CD4-positive, alpha-beta T cell (primary cell): ENCODE data around the gene GSTA3. TPM values are rescaled to one million over a fixed set of nuclear protein-coding genes. Genes with fewer than 3 reads are reported as not detected.

ENCODE experiments used
- ATAC-seq: fragments of 200-7000 bp; cut with Tn5 transposase; one replicate; pipeline ENCODE4 v1.10.0; 2022; ENCODE audit warnings: mild to moderate bottlenecking; ENCODE audit not compliant: poor library complexity
- CTCF ChIA-PET: fragments of 350-600 bp; sonication (Branson Sonifier 250); formaldehyde crosslinking; loops from one replicate; lab custom pipeline; 2021; ENCODE audit warnings: antibody characterized with exemption, inconsistent platforms; lab: Charles Lee
- POLR2A ChIA-PET: fragments of 350-600 bp; sonication (Branson Sonifier 250); formaldehyde crosslinking; loops from one replicate; lab custom pipeline; 2021; ENCODE audit warnings: antibody characterized with exemption, inconsistent platforms; lab: Charles Lee
- DNase-seq, 14 experiments: peaks; one replicate each; pipeline ENCODE4 v3.0.0-alpha.2; 2013 to 2020; ENCODE audit warnings: mixed read lengths in 2 of 14
- H3K27ac ChIP-seq, 2 donors: one replicate each; pipeline versions ENCODE4 v1.5.1 to v1.7.0; 2013; ENCODE audit warnings: low read length in 2 of 2, low read depth in 1 of 2, mild to moderate bottlenecking in 1 of 2
- H3K27me3 ChIP-seq, 2 experiments: 1 replicate in 1 of 2; 2 replicates in 1 of 2; pipeline versions ENCODE4 v1.6.1 to v1.7.0; 2013; ENCODE audit warnings: low read length in 2 of 2, control low read depth in 1 of 2, mild to moderate bottlenecking in 1 of 2, moderate library complexity in 1 of 2; ENCODE audit not compliant: insufficient read depth in 2 of 2, control insufficient read depth in 1 of 2
- H3K36me3 ChIP-seq: one replicate; pipeline ENCODE4 v1.6.1; 2013; ENCODE audit warnings: low read length, control low read depth; ENCODE audit not compliant: insufficient read depth
- H3K4me1 ChIP-seq: one replicate; pipeline ENCODE4 v1.6.1; 2013; ENCODE audit warnings: low read length, control low read depth; ENCODE audit not compliant: insufficient read depth
- H3K4me3 ChIP-seq: one replicate; pipeline ENCODE4 v1.5.1; 2013; ENCODE audit warnings: mild to moderate bottlenecking, low read length, moderate library complexity
- H3K9me3 ChIP-seq, 2 experiments: 1 replicate in 1 of 2; 2 replicates in 1 of 2; pipeline versions ENCODE4 v1.6.1 to v1.7.0; 2013; ENCODE audit warnings: low read length in 2 of 2, mild to moderate bottlenecking in 2 of 2, control low read depth in 1 of 2, moderate library complexity in 1 of 2; ENCODE audit not compliant: control insufficient read depth in 1 of 2, insufficient read depth in 1 of 2
- H3K27ac Mint-ChIP-seq: one replicate; pipeline ENCODE4 v1.8.0; 2020; ENCODE audit warnings: mixed read lengths
- H3K27me3 Mint-ChIP-seq: one replicate; pipeline ENCODE4 v1.8.0; 2021; ENCODE audit warnings: mixed read lengths
- H3K36me3 Mint-ChIP-seq: one replicate; pipeline ENCODE4 v1.8.0; 2021; ENCODE audit warnings: low read depth, mixed read lengths
- H3K4me1 Mint-ChIP-seq: one replicate; pipeline ENCODE4 v1.8.0; 2021; ENCODE audit warnings: low read depth, mixed read lengths
- H3K4me3 Mint-ChIP-seq: one replicate; pipeline ENCODE4 v1.8.0; 2020; ENCODE audit warnings: mild to moderate bottlenecking, mixed read lengths
- H3K9me3 Mint-ChIP-seq: one replicate; pipeline ENCODE4 v1.8.0; 2020; ENCODE audit warnings: mixed read lengths
- CTCF ChIP-seq: fragments of 200-600 bp; IDR thresholded peaks from one replicate; pipeline ENCODE4 v1.8.0; 2022; ENCODE audit warnings: antibody characterized with exemption, mild to moderate bottlenecking
- intact Hi-C, 2 experiments: fragments of 100-400 bp; cut with DNase I in 1 of 2; cut with micrococcal nuclease in 1 of 2; formaldehyde crosslinking; loops; one replicate each; pipeline versions ENCODE4 v1.15.1 to v1.9.0; 2023 to 2025; cut with DNase I, micrococcal nuclease
- polyA plus RNA-seq, 2 donors: library from polyadenylated mRNA; unstranded; fragments of 120-200 nt; gene quantifications; one replicate each; pipeline ENCODE4 v1.2.1, GENCODE V29; 2013
- total RNA-seq, 174 experiments: library from RNA in 2 of 174; stranded (reverse) in 2 of 174; gene quantifications; one replicate each; pipeline ENCODE4 v1.2.3 and lab custom pipeline; 2021 to 2026

GSTA3 gene
- not detected for total RNA-seq
- not detected for polyA plus RNA-seq (2013, experiment 1 of 2)
- not detected for polyA plus RNA-seq (2013, experiment 2 of 2)
- 0 reads per million in 172 experiments for total RNA-seq (lab: John Stamatoyannopoulos, UW)

GRCh38 chr6:52909531-52909930 lies at the start of gene GSTA3:
TSS of gene GSTA3 (minus strand) at chr6:52909698. CDS start at chr6:52905834, 3,864 bp downstream.
- ATAC-seq (no peak), DNase-seq (no peak)
- Mint-ChIP-seq H3K27ac (no peak within 1 kb of the TSS), H3K27me3 (no peaks in the 10 kb centered on the region), H3K4me3 (no peak within 1 kb of the TSS), H3K4me1 (no peaks in the 10 kb centered on the region), H3K36me3 (no peaks in the 10 kb centered on the region), H3K9me3 (no peaks in the 10 kb centered on the region)
- intact Hi-C loops, result no loop called here
- ChIA-PET CTCF (no interaction called here), POLR2A (no interaction called here)
- H3K27ac ChIP-seq, result no peak within 1 kb of the TSS
- no peaks in the 10 kb centered on the region for H3K36me3 ChIP-seq
- H3K9me3 ChIP-seq, result no peaks in the 10 kb centered on the region
- no peaks in the 10 kb centered on the region for H3K27me3 ChIP-seq
- H3K4me3 ChIP-seq, result no peak within 1 kb of the TSS
- TF ChIP-seq CTCF, result no peak
- no peaks in the 10 kb centered on the region for H3K4me1 ChIP-seq

DNA sequence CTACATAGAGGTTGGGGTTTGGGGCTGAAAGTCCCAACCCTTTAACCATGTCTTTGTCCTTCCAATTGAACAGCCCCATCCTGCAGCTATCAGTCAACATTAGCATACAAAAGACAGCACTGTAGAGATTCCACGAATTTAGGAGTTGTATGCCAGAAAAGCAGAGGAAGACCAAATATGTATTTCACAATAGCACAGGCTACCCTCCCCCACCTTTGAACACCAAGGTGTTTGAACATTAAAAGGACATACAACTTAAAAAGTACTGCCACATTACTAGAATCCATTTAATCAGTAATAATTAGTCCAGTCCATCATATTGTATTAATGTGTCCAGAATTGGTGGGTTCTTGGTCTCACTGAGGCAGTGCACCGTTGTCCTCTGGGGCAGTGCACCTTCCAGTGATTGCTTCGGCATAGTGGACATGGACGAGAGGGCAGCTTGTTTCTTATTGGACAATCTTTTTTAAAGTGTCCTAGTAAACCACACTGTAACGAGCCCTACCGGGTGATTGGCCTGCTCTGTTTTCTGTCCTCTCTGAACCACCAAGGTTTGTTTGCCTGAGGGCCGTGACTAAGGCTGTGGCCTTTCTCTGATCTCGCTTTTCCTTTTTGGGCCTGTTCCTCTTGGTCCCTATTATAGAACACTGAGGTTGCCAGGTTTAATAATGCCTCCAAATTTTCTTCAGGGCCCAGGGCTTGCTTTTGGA lies 49.2 kb upstream of the GSTA3 start:
- no peak for ATAC-seq
- Mint-ChIP-seq H3K4me3 (no peak overlapping the region), H3K36me3 (no peaks in the 10 kb centered on the region), H3K27ac (no peak overlapping the region), H3K4me1 (no peaks in the 10 kb centered on the region), H3K27me3 (peaks cover 3% of the 10 kb centered on the region), H3K9me3 (no peaks in the 10 kb centered on the region)
- TF ChIP-seq CTCF, result no peak
- Histone ChIP-seq H3K36me3 (no peaks in the 10 kb centered on the region), H3K9me3 (no peaks in the 10 kb centered on the region), H3K4me3 (no peak overlapping the region), H3K27ac (no peak overlapping the region), H3K4me1 (no peaks in the 10 kb centered on the region), H3K27me3 (no peaks in the 10 kb centered on the region)
- intact Hi-C loops, result no loop called here
- ChIA-PET CTCF (no interaction called here), POLR2A (no interaction called here)
- no peak for DNase-seq

DNA sequence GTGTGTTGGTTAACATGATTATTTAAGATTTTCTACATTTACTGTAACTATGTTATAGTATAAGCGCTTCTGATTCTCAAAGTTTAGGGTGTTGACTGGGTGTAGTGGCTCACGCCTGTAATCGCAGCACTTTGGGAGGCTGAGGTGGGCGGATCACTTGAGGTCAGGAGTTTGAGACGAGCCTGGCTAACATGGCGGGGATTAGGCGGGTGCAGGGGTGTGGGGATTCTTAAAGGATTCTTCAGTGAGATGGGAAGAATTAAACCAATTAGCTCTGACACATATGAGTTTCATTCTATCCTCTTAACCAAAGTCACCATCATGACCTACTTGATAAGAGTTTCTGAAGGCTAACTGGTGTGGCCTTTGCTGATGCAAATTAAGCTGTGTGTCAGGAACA lies 46.4 kb upstream of the GSTA3 start:
- Histone ChIP-seq H3K4me1 (no peaks in the 10 kb centered on the region), H3K36me3 (no peaks in the 10 kb centered on the region), H3K27ac (no peak overlapping the region), H3K9me3 (no peaks in the 10 kb centered on the region), H3K27me3 (no peaks in the 10 kb centered on the region), H3K4me3 (no peak overlapping the region)
- CTCF ChIA-PET, result no interaction called here
- POLR2A ChIA-PET, result no interaction called here
- H3K27me3 Mint-ChIP-seq, result no peaks in the 10 kb centered on the region
- TF ChIP-seq CTCF, result no peak
- DNase-seq (no peak), ATAC-seq (no peak)
- no peaks in the 10 kb centered on the region for H3K4me1 Mint-ChIP-seq
- H3K36me3 Mint-ChIP-seq, result no peaks in the 10 kb centered on the region
- H3K9me3 Mint-ChIP-seq, result no peaks in the 10 kb centered on the region
- no peak overlapping the region for H3K4me3 Mint-ChIP-seq
- intact Hi-C loops, result no loop called here
- no peak overlapping the region for H3K27ac Mint-ChIP-seq
